H1 (cell line): ENCODE measurements around the gene MGLL. TPM values are rescaled to one million over a fixed set of nuclear protein-coding genes. Genes with fewer than 3 reads are reported as not detected.

Experiments
- polyA plus RNA-seq, 7 experiments: library from polyadenylated mRNA; depleted of rRNA in 3 of 7; stranded (reverse) in 5 of 7; unstranded in 2 of 7; fragments of >200 nt in 5 of 7; fragments of 200-250 nt in 2 of 7; gene quantifications; 1 replicate in 5 of 7; 2 replicates in 1 of 7; 4 replicates in 1 of 7; pipeline versions ENCODE4 v1.2.1 to v1.2.3, GENCODE V29; 2011 to 2013; ENCODE audit warnings: missing spikeins in 2 of 7, mixed read lengths in 2 of 7
- total RNA-seq: library from RNA; stranded (reverse); fragmentation: NEBNext Ultra II Directional; extraction: Animal tissue kit (Norgen Biotek cat#: 25700); gene quantifications from 2 replicates; pipeline ENCODE4 v1.2.1, GENCODE V29; 2021
- TF ChIP-seq, protein P1 (sequence below): fragments of 300-600 bp; sonication (generic); IDR thresholded peaks from 2 replicates; pipeline ENCODE4 v1.7.1; 2012; ENCODE audit warnings: low read length, moderate library complexity, mild to moderate bottlenecking, inconsistent platforms; ENCODE audit not compliant: insufficient replicate concordance

MGLL gene
- total and polyA plus RNA-seq, 2 of the 8 experiments (the other 6 are each of a cell fraction or from before 2014, with no cell fraction given): 0.05 to 0.34 TPM

DNA sequence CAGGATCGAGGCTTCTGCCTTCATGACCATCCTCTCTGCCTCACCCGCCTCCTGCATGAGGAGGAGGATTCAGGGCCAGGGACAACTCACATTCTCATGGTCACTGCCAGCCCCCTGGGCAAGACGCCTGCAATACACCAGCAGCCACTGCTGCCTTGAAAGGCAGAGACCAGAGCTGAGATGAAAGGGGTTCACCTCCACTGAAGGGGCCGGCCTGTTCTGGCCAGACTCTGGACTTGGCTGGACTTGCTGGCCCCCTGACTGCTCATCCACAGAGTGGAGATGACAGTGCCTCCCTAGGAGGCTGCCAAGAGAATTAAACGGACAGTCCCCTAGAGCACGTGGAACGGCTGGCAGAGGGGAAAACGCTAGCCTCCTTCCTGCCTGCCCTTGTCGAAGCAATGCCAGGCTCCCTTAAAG is 35.2 kb downstream of the MGLL start (continued):
- TF ChIP-seq, protein P1, sequence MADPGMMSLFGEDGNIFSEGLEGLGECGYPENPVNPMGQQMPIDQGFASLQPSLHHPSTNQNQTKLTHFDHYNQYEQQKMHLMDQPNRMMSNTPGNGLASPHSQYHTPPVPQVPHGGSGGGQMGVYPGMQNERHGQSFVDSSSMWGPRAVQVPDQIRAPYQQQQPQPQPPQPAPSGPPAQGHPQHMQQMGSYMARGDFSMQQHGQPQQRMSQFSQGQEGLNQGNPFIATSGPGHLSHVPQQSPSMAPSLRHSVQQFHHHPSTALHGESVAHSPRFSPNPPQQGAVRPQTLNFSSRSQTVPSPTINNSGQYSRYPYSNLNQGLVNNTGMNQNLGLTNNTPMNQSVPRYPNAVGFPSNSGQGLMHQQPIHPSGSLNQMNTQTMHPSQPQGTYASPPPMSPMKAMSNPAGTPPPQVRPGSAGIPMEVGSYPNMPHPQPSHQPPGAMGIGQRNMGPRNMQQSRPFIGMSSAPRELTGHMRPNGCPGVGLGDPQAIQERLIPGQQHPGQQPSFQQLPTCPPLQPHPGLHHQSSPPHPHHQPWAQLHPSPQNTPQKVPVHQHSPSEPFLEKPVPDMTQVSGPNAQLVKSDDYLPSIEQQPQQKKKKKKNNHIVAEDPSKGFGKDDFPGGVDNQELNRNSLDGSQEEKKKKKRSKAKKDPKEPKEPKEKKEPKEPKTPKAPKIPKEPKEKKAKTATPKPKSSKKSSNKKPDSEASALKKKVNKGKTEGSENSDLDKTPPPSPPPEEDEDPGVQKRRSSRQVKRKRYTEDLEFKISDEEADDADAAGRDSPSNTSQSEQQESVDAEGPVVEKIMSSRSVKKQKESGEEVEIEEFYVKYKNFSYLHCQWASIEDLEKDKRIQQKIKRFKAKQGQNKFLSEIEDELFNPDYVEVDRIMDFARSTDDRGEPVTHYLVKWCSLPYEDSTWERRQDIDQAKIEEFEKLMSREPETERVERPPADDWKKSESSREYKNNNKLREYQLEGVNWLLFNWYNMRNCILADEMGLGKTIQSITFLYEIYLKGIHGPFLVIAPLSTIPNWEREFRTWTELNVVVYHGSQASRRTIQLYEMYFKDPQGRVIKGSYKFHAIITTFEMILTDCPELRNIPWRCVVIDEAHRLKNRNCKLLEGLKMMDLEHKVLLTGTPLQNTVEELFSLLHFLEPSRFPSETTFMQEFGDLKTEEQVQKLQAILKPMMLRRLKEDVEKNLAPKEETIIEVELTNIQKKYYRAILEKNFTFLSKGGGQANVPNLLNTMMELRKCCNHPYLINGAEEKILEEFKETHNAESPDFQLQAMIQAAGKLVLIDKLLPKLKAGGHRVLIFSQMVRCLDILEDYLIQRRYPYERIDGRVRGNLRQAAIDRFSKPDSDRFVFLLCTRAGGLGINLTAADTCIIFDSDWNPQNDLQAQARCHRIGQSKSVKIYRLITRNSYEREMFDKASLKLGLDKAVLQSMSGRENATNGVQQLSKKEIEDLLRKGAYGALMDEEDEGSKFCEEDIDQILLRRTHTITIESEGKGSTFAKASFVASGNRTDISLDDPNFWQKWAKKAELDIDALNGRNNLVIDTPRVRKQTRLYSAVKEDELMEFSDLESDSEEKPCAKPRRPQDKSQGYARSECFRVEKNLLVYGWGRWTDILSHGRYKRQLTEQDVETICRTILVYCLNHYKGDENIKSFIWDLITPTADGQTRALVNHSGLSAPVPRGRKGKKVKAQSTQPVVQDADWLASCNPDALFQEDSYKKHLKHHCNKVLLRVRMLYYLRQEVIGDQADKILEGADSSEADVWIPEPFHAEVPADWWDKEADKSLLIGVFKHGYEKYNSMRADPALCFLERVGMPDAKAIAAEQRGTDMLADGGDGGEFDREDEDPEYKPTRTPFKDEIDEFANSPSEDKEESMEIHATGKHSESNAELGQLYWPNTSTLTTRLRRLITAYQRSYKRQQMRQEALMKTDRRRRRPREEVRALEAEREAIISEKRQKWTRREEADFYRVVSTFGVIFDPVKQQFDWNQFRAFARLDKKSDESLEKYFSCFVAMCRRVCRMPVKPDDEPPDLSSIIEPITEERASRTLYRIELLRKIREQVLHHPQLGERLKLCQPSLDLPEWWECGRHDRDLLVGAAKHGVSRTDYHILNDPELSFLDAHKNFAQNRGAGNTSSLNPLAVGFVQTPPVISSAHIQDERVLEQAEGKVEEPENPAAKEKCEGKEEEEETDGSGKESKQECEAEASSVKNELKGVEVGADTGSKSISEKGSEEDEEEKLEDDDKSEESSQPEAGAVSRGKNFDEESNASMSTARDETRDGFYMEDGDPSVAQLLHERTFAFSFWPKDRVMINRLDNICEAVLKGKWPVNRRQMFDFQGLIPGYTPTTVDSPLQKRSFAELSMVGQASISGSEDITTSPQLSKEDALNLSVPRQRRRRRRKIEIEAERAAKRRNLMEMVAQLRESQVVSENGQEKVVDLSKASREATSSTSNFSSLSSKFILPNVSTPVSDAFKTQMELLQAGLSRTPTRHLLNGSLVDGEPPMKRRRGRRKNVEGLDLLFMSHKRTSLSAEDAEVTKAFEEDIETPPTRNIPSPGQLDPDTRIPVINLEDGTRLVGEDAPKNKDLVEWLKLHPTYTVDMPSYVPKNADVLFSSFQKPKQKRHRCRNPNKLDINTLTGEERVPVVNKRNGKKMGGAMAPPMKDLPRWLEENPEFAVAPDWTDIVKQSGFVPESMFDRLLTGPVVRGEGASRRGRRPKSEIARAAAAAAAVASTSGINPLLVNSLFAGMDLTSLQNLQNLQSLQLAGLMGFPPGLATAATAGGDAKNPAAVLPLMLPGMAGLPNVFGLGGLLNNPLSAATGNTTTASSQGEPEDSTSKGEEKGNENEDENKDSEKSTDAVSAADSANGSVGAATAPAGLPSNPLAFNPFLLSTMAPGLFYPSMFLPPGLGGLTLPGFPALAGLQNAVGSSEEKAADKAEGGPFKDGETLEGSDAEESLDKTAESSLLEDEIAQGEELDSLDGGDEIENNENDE: no peak
